K562 (cell line): Measurements from ENCODE around the gene ANKRD11. TPM values are rescaled to one million over a fixed set of nuclear protein-coding genes. Genes with fewer than 3 reads are reported as not detected.
A peak's percentile ranks its signal among the peaks of the same experiment; 100 is the strongest.

Source experiments
- ATAC-seq: fragments of 200-7000 bp; cut with Tn5 transposase; 3 replicates; pipeline ENCODE4 v1.9.1; 2020; ENCODE audit warnings: moderate library complexity
- BruUV-seq: library from RNA; stranded (reverse); fragments of 400-500 nt; replicated peaks from 2 replicates; lab custom pipeline; 2021; lab: Mats Ljungman, UMichigan
- CTCF ChIA-PET: fragments of 300-600 bp; formaldehyde crosslinking; extraction: SDS; loops from one replicate; lab custom pipeline; 2021; ENCODE audit warnings: low intra/inter-chr PET ratio; lab: Yijun Ruan, JAX
- POLR2A ChIA-PET: fragments of 300-600, 350-650 bp; sonication (Branson Sonifier 250); formaldehyde crosslinking; extraction: SDS; loops from one replicate; lab custom pipeline; 2021; ENCODE audit warnings: antibody characterized with exemption, inconsistent platforms; lab: Yijun Ruan, JAX
- DNase-seq, 4 experiments: peaks; one replicate each; pipeline versions ENCODE4 v3.0.0 to v3.0.0-alpha.2; 2011 to 2018; ENCODE audit warnings: low spot score in 3 of 4, mixed read lengths in 3 of 4; ENCODE audit errors: extremely low read depth in 1 of 4
- FAIRE-seq: peaks from 2 replicates; lab custom pipeline; 2011; peaks lifted over from hg19 to GRCh38; lab: Jason Lieb, UNC
- H2AFZ ChIP-seq: 2 replicates; pipeline ENCODE4 v1.6.0; 2011; ENCODE audit warnings: low read depth, low read length, control low read depth, inconsistent platforms
- H3K27ac ChIP-seq: fragments of 200-600 bp; 3 replicates; pipeline ENCODE4 v1.8.0; 2011; ENCODE audit warnings: low read depth, mild to moderate bottlenecking, control low read depth, inconsistent platforms, low read length, moderate library complexity, mixed read lengths; ENCODE audit errors: extremely low read depth
- H3K27me3 ChIP-seq, 2 experiments: fragments of 300-600 bp in 1 of 2; 2 replicates in 1 of 2; 3 replicates in 1 of 2; pipeline versions ENCODE4 v1.6.0 to v1.8.0; 2011; ENCODE audit warnings: inconsistent platforms in 2 of 2, low read length in 2 of 2, mild to moderate bottlenecking in 1 of 2, mixed read lengths in 1 of 2, moderate library complexity in 1 of 2; ENCODE audit not compliant: control insufficient read depth in 2 of 2, insufficient read depth in 2 of 2
- H3K36me3 ChIP-seq: fragments of 300-600 bp; 3 replicates; pipeline ENCODE4 v1.8.0; 2011; ENCODE audit warnings: mild to moderate bottlenecking, low read length, inconsistent platforms; ENCODE audit not compliant: control insufficient read depth, insufficient read depth
- H3K4me1 ChIP-seq, 2 experiments: fragments of 200-600 bp in 1 of 2; replicated peaks in 1 of 2; 2 replicates in 1 of 2; 3 replicates in 1 of 2; pipeline versions ENCODE4 v1.5.1 to v1.8.0; 2011; ENCODE audit warnings: inconsistent platforms in 2 of 2, low read length in 2 of 2, mild to moderate bottlenecking in 1 of 2, mixed read lengths in 1 of 2, moderate library complexity in 1 of 2; ENCODE audit not compliant: control insufficient read depth in 2 of 2, insufficient read depth in 2 of 2
- H3K4me2 ChIP-seq: 2 replicates; pipeline ENCODE4 v1.6.1; 2011; ENCODE audit warnings: low read length, control low read depth, inconsistent platforms, mixed read lengths; ENCODE audit not compliant: insufficient read depth
- H3K4me3 ChIP-seq: fragments of 200-600 bp; sonication (generic), shearing (Covaris generic); 2 replicates; pipeline ENCODE4 v1.5.1; 2016; ENCODE audit warnings: control low read depth, inconsistent platforms
- H3K79me2 ChIP-seq: fragments of 200-600 bp; 3 replicates; pipeline ENCODE4 v1.8.0; 2011; ENCODE audit warnings: low read length, inconsistent platforms; ENCODE audit not compliant: control insufficient read depth, insufficient read depth
- H3K9ac ChIP-seq, 2 experiments: 2 replicates each; pipeline versions ENCODE4 v1.6.0 to v1.6.1; 2011; ENCODE audit warnings: low read depth in 2 of 2, low read length in 2 of 2, control low read depth in 1 of 2, inconsistent platforms in 1 of 2, mild to moderate bottlenecking in 1 of 2, mixed read lengths in 1 of 2; ENCODE audit not compliant: insufficient read depth in 1 of 2
- H3K9me1 ChIP-seq: one replicate; pipeline ENCODE4 v1.6.0; 2011; ENCODE audit warnings: inconsistent platforms, mild to moderate bottlenecking, low read length, moderate library complexity; ENCODE audit not compliant: control insufficient read depth, insufficient read depth
- H3K9me3 ChIP-seq: replicated peaks from 2 replicates; pipeline ENCODE4 v1.5.1; 2011; ENCODE audit warnings: low read depth, low read length, inconsistent platforms; ENCODE audit not compliant: control insufficient read depth, insufficient read depth
- H4K20me1 ChIP-seq: replicated peaks from 2 replicates; pipeline ENCODE4 v1.6.1; 2011; ENCODE audit warnings: low read length, inconsistent platforms, mixed read lengths; ENCODE audit not compliant: control insufficient read depth, insufficient read depth
- EGR1 ChIP-seq: fragments of 450-650 bp; conservative IDR thresholded peaks from 2 replicates; pipeline ENCODE4 v1.6.1; 2017; ENCODE audit warnings: mild to moderate bottlenecking
- EP400 ChIP-seq: fragments of 450-650 bp; IDR thresholded peaks from 2 replicates; pipeline ENCODE4 v1.6.1; 2017; ENCODE audit warnings: antibody characterized with exemption, mild to moderate bottlenecking, moderate library complexity
- HOXB6 ChIP-seq: fragments of 250-450 bp; sonication (Bioruptor Pico); IDR thresholded peaks from 2 replicates; pipeline ENCODE4 v1.5.1; 2022; ENCODE audit warnings: mild to moderate bottlenecking, borderline replicate concordance
- ZNF146 ChIP-seq: IDR thresholded peaks from one replicate; pipeline ENCODE4 v1.6.1; 2018; ENCODE audit warnings: missing compliant biosample characterization; ENCODE audit not compliant: unreplicated experiment
- WGBS: fragments of 100-300 bp; shearing (Covaris generic); methylation state at CpG from one replicate; pipeline ENCODE4 v1.1.6; 2016; ENCODE audit warnings: low coverage, mixed read lengths; ENCODE audit not compliant: insufficient coverage; ENCODE audit errors: missing lambda C conversion rate; 5-methylcytosine and 5-hydroxymethylcytosine counted together
- in situ Hi-C: fragments of 300-500 bp; cut with MboI; formaldehyde crosslinking; loops from 4 replicates; pipeline ENCODE4 v1.15.0; 2018; ENCODE audit warnings: inconsistent platforms, mixed read lengths
- intact Hi-C: fragments of 100-400 bp; cut with micrococcal nuclease; formaldehyde crosslinking; loops from 2 replicates; pipeline ENCODE4 v1.14.2; 2022
- polyA plus RNA-seq, 8 experiments: library from polyadenylated mRNA; depleted of rRNA in 4 of 8; stranded (reverse) in 5 of 8; unstranded in 3 of 8; fragments of >200 nt; fragmentation: Nextera tagmentation in 2 of 8; fragmentation: Illumina TruSeq in 1 of 8; extraction: Ambion mirVana in 2 of 8; extraction: Trizol in 1 of 8; gene quantifications; 2 replicates each; pipeline versions ENCODE4 v1.2.1 to v1.2.3, GENCODE V29; 2011 to 2014; ENCODE audit warnings: inconsistent platforms in 1 of 8, missing spikeins in 1 of 8
- total RNA-seq, 7 experiments: library from RNA; depleted of rRNA in 6 of 7; stranded (reverse); fragments of >200 nt in 6 of 7; fragmentation: Illumina TruSeq in 2 of 7; extraction: Trizol in 2 of 7; gene quantifications; 2 replicates each; pipeline versions ENCODE4 v1.2.1 to v1.2.3, GENCODE V29; 2011 to 2021; ENCODE audit warnings: low replicate concordance in 1 of 7
- TF ChIP-seq, protein P1 (sequence below): fragments of 250-450 bp; sonication (Bioruptor Pico); IDR thresholded peaks from 2 replicates; pipeline ENCODE4 v1.4.0; 2020; ENCODE audit warnings: mild to moderate bottlenecking
- TF ChIP-seq, protein P2 (sequence below), 2 experiments: fragments of 450-650 bp; conservative IDR thresholded peaks; 2 replicates each; pipeline ENCODE4 v1.6.1; 2017; ENCODE audit warnings: mild to moderate bottlenecking in 2 of 2, moderate library complexity in 2 of 2

Gene ANKRD11
- total and polyA plus RNA-seq, 9 of the 15 experiments (the other 6 are each of a cell fraction or from before 2014, with no cell fraction given) = 4.7 to 126 (median 31.7) TPM

DNA sequence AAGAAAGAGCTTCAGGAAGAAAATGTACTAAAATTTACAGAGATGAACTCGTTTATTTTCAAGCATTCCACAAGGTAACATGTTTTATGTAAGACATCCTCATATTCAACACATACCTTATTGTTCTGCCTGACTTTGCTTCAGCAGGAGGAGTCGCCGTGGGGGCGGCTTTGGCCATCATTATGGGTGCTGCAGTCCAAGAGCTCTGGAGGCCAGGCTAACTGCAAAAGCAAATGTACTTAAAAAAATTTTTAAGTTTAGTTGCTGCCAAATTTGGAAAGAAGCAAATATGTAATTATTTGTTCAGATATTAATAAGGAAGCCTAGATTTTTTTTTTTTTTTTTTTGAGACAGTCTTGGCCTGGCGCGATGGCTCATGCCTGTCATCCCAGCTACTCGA is 13.7 kb upstream of the ANKRD11 start:
- WGBS = 69% methylated on average over 5 of the region's 7 CpGs
- H2AFZ ChIP-seq = no peak overlapping the region
- no peaks in the 10 kb centered on the region; the same call in 1 of the 2 replicates for H4K20me1 ChIP-seq
- H3K9me1 ChIP-seq = no peaks in the 10 kb centered on the region
- ChIA-PET POLR2A (interaction anchor here (1.2 to 1.7 kb wide), 5 partner anchors 9 to 213 kb away, joined by 3 to 9 read pairs (median 6); no protein-coding TSS in a partner anchor), CTCF (no interaction called here)
- H3K4me1 ChIP-seq = peaks cover 34 to 66% of the 10 kb centered on the region in 2 experiments; a peak in 4 of 5 replicates
- ATAC-seq = no peak
- intact Hi-C loops (loop anchor here (10.0 kb wide), 1 partner anchor 49 kb away; no protein-coding TSS in a partner anchor), in situ Hi-C loops (no loop called here)
- H3K4me3 ChIP-seq = no peak overlapping the region
- no peak overlapping the region for H3K9ac ChIP-seq
- FAIRE-seq = no peak
- no peaks in the 10 kb centered on the region; a peak in 1 of 5 replicates for H3K27me3 ChIP-seq
- no peak overlapping the region for H3K4me2 ChIP-seq
- no peaks in the 10 kb centered on the region for H3K36me3 ChIP-seq
- no TSS peak for BruUV-seq
- DNase-seq = no peak
- peak overlapping the region; percentile 23; the same call in 1 of the 3 replicates for H3K27ac ChIP-seq
- TF ChIP-seq ZNF146 (no peak), EGR1 (peak; percentile 30; the same call in 1 of the 2 replicates)
- no peaks in the 10 kb centered on the region for H3K9me3 ChIP-seq
- H3K79me2 ChIP-seq = peaks cover 34% of the 10 kb centered on the region

DNA sequence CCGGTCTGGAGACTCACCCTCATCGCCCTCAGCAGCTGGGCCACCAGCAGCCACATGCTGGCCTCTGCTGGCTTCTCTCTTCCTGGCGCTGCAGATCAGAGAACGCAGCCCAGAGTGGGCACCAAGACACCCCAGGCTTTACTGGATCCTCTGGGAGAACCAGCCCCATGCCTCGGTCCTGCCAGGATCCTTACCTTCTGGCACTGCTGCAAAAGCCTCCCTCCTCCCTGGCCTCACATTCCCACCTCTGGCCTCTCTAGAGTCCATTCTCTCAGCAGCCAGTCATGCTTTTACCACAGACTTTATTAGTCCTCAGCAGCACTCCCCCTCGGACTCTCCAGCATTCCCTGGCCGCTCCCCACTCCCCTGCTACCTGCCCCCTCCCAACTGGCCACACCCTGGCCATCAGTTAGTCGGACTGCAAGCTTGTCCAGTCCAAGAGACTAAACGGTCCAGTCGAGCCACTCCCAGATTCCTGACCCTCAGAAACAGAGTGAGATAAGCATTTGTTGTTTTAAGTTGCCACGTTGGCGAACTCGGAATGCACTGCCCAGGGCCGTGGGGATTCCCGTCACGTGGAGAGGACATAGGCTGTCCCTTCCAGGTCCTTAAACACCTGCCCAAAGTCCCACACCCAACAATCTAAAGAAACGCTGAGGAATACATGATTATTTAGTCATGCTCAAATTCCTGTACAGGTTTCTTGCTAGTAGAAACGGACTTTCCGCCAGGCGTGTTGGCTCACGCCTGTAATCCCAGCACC is 11.9 kb upstream of the ANKRD11 start:
- H3K79me2 ChIP-seq = peaks cover 16% of the 10 kb centered on the region
- intact Hi-C loops (loop anchor here (10.0 kb wide), 1 partner anchor 47 kb away; no protein-coding TSS in a partner anchor), in situ Hi-C loops (no loop called here)
- H3K9ac ChIP-seq = peak overlapping the region; percentile 21 to 74; a peak in 3 of 4 replicates
- peak overlapping the region; percentile 36 for H3K4me2 ChIP-seq
- POLR2A ChIA-PET = interaction anchor here (0.6 to 1.4 kb wide), 2 partner anchors 10 to 38 kb away, joined by 3 to 6 read pairs; no protein-coding TSS in a partner anchor
- no peaks in the 10 kb centered on the region for H3K9me1 ChIP-seq
- H3K27me3 ChIP-seq = no peaks in the 10 kb centered on the region; a peak in 1 of 5 replicates
- no peak overlapping the region for H3K4me3 ChIP-seq
- peak overlapping the region; percentile 2; the same call in 2 of the 3 replicates for H3K27ac ChIP-seq
- FAIRE-seq (peak; percentile 19), ATAC-seq (no peak), DNase-seq (peak in 2 of 4 experiments; percentile 34 to 36)
- no peaks in the 10 kb centered on the region for H3K36me3 ChIP-seq
- H3K4me1 ChIP-seq = peaks cover 34 to 53% of the 10 kb centered on the region in 2 experiments; a peak in 4 of 5 replicates
- no peaks in the 10 kb centered on the region for H3K9me3 ChIP-seq
- WGBS = 40% methylated on average over 20 of the region's 21 CpGs
- H4K20me1 ChIP-seq = no peaks in the 10 kb centered on the region
- BruUV-seq = no TSS peak
- peak overlapping the region; percentile 80 for H2AFZ ChIP-seq
- CTCF ChIA-PET = interaction anchor here (0.6 kb wide), 2 partner anchors 8 to 407 kb away, joined by 4 to 5 read pairs; no protein-coding TSS in a partner anchor
- TF ChIP-seq HOXB6 = no peak
- TF ChIP-seq EP400 = peak; percentile 34; the same call in 1 of the 2 replicates
- TF ChIP-seq, protein P1, sequence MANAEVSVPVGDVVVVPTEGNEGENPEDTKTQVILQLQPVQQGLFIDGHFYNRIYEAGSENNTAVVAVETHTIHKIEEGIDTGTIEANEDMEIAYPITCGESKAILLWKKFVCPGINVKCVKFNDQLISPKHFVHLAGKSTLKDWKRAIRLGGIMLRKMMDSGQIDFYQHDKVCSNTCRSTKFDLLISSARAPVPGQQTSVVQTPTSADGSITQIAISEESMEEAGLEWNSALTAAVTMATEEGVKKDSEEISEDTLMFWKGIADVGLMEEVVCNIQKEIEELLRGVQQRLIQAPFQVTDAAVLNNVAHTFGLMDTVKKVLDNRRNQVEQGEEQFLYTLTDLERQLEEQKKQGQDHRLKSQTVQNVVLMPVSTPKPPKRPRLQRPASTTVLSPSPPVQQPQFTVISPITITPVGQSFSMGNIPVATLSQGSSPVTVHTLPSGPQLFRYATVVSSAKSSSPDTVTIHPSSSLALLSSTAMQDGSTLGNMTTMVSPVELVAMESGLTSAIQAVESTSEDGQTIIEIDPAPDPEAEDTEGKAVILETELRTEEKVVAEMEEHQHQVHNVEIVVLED (CRISPR knock-in tag) = no peak
- TF ChIP-seq, protein P2, sequence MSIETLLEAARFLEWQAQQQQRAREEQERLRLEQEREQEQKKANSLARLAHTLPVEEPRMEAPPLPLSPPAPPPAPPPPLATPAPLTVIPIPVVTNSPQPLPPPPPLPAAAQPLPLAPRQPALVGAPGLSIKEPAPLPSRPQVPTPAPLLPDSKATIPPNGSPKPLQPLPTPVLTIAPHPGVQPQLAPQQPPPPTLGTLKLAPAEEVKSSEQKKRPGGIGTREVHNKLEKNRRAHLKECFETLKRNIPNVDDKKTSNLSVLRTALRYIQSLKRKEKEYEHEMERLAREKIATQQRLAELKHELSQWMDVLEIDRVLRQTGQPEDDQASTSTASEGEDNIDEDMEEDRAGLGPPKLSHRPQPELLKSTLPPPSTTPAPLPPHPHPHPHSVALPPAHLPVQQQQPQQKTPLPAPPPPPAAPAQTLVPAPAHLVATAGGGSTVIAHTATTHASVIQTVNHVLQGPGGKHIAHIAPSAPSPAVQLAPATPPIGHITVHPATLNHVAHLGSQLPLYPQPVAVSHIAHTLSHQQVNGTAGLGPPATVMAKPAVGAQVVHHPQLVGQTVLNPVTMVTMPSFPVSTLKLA (conservative IDR thresholded peaks at IDR 0.05) = peak in 1 of 2 experiments; percentile 51; a peak in 1 of 4 replicates
